Measurements from ENCODE around the gene TP73. TPM values are rescaled to one million over a fixed set of nuclear protein-coding genes. Genes with fewer than 3 reads are reported as not detected.

Gene TP73
- total RNA-seq, 2 donors from 2014 or later = 0.29 to 0.42 TPM

DNA sequence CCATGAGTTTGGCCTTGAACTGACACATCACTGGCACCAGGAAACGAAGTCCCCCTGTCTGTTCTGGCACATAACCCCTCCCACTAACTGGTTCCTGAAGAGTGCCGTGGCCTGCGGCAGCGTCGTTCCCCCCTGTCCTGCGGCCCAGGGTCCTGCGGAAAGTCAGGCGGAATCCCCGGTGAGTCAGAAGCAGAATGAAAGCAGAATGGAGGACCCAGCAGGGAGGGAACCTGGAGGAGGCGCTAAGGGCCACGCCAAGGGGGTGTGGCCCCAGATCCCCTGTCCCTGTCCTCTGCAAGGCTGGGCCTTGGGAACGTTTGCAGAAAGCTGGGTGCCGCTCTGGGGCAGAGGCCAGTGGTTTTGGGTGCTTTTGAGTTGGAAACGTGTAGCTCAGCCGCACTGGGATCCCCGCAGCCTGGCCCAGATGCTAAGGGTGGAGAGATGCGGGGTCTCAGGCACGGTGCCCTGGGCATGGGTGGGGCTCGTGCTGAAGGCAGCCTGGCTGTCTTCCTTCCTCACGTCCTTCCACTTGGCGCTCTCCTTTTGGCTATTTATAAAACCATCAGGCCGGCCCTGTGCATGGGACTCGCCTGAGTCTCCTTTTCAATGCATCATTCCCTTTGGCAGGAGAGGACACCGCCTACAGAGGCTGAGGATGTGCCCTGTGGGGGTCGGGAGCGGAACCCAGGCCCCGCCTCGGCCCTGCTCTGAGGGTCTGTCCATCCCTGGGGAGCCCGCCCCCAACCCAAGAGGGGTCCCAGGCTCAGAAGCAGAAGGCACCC lies 36.2 kb downstream of the TP73 start:
- H3K27me3 ChIP-seq = no peaks in the 10 kb centered on the region
- H3K4me3 ChIP-seq = no peak overlapping the region
- no peaks in the 10 kb centered on the region for H3K9me3 ChIP-seq
- H3K9ac ChIP-seq (ENCODE audit: low read depth in 2 of 2, low read length in 2 of 2) = no peak overlapping the region
- TF ChIP-seq, protein P1, sequence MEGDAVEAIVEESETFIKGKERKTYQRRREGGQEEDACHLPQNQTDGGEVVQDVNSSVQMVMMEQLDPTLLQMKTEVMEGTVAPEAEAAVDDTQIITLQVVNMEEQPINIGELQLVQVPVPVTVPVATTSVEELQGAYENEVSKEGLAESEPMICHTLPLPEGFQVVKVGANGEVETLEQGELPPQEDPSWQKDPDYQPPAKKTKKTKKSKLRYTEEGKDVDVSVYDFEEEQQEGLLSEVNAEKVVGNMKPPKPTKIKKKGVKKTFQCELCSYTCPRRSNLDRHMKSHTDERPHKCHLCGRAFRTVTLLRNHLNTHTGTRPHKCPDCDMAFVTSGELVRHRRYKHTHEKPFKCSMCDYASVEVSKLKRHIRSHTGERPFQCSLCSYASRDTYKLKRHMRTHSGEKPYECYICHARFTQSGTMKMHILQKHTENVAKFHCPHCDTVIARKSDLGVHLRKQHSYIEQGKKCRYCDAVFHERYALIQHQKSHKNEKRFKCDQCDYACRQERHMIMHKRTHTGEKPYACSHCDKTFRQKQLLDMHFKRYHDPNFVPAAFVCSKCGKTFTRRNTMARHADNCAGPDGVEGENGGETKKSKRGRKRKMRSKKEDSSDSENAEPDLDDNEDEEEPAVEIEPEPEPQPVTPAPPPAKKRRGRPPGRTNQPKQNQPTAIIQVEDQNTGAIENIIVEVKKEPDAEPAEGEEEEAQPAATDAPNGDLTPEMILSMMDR (IDR thresholded peaks at IDR 0.05) = no peak
- no peaks in the 10 kb centered on the region for H3K36me3 ChIP-seq
- intact Hi-C loops (cut with DNase I) = no loop called here
- H3K27ac ChIP-seq = no peak overlapping the region
- H3K4me1 ChIP-seq = no peaks in the 10 kb centered on the region
- no peak for DNase-seq

DNA sequence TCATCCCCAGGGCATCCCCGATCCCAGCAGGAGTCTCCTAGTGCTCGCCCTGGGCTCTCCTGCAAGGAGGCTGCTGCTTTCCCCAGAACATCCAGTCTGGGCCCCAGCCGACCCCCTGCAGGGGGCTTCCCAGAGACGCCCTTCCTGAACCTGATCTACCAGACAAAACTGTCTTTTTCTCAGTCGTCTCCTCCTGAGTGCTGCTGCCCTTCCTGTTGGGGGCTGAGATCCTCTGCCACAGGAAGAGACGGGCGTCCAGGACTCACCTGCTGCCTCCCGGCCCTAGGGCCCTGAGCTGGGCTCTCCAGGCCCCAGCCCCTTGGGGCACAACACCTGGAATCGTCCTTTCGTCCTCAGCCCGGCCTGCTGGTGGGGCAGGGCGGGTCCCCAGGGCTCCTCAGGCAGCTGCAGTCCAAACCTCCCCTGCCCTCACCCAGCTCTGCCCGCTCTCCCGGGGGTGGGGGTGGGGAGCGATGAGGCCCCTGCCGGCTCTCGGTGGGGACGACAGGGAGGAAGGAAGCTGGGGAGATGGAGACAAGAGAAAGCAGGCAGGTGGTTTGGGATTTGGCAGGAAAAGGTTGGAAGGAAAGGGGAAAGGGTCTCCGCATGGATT lies 36.9 kb downstream of the TP73 start:
- intact Hi-C loops (cut with DNase I) = no loop called here
- Histone ChIP-seq H3K9ac (ENCODE audit: low read depth in 2 of 2, low read length in 2 of 2) (no peak overlapping the region), H3K4me1 (no peaks in the 10 kb centered on the region), H3K27me3 (no peaks in the 10 kb centered on the region), H3K27ac (no peak overlapping the region), H3K36me3 (no peaks in the 10 kb centered on the region), H3K9me3 (no peaks in the 10 kb centered on the region), H3K4me3 (no peak overlapping the region)
- TF ChIP-seq, protein P1 (IDR thresholded peaks at IDR 0.05) = no peak
- no peak for DNase-seq

DNA sequence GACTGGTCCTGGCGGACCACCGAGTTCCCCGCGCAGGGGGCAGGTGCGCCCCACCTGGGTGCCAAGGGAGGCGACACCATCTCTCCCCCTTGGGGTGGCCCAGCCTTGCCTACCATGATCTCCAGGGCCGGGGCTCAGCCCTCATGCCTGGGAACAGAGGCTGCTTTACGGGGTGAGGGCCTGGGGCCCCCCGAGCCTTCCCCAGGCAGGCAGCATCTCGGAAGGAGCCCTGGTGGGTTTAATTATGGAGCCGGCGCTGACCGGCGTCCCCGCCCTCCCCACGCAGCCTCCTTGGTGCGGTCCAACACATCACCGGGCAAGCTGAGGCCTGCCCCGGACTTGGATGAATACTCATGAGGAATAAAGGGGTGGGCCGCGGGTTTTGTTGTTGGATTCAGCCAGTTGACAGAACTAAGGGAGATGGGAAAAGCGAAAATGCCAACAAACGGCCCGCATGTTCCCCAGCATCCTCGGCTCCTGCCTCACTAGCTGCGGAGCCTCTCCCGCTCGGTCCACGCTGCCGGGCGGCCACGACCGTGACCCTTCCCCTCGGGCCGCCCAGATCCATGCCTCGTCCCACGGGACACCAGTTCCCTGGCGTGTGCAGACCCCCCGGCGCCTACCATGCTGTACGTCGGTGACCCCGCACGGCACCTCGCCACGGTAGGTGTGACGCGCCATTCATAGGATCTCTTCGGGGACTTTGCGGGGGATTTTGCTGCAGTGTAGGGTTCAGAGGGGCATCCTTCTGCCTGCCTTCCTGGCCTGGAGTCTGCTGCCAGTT lies 38.2 kb downstream of the TP73 start:
- no peaks in the 10 kb centered on the region for H3K36me3 ChIP-seq
- no peak for DNase-seq
- intact Hi-C loops (cut with DNase I) = no loop called here
- no peak overlapping the region for H3K4me3 ChIP-seq
- TF ChIP-seq, protein P1 (IDR thresholded peaks at IDR 0.05) = no peak
- H3K4me1 ChIP-seq = no peaks in the 10 kb centered on the region
- H3K9ac ChIP-seq (ENCODE audit: low read depth in 2 of 2, low read length in 2 of 2) = no peak overlapping the region
- no peaks in the 10 kb centered on the region for H3K9me3 ChIP-seq
- no peaks in the 10 kb centered on the region for H3K27me3 ChIP-seq
- no peak overlapping the region for H3K27ac ChIP-seq

DNA sequence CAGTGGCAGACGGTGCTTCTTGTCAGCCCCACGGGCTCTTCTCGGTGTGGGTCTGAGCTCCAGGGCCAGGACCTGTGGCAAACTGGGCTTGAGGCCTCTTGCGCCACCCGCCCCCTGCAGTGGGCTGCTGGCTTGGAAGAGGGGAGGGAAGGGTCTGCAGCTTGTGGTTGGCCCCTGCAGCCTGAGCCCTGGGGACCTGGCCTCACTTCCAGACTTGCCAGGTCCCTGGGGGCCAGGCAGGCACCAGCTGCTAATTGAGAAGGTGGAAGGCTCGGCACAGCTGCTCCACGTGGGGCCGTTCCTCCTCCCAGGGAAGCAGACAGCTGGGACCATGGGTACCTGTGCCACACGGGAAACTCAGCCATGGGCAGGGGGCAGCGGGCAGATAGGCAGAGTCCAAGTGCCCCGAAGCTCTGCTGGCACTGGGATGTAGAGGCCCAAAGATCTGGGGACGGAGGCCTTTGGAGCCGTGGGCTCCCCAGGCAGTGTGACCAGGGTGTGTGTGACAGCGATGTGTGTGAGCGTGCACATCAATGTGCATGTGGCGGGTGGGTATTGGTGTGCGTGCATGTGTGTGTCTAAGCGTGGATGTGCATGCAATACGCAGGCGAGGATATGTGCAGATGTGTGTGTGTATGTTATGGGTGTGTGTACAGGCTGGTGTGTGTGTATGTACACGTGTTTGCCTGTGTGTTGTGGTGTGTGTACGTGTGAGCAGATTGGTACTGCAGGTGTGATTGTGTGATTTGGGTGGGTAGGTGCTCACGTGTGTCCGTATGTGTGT lies 39.3 kb downstream of the TP73 start:
- TF ChIP-seq, protein P1 (IDR thresholded peaks at IDR 0.05) = no peak
- Histone ChIP-seq H3K27me3 (no peaks in the 10 kb centered on the region), H3K4me3 (no peak overlapping the region)

DNA sequence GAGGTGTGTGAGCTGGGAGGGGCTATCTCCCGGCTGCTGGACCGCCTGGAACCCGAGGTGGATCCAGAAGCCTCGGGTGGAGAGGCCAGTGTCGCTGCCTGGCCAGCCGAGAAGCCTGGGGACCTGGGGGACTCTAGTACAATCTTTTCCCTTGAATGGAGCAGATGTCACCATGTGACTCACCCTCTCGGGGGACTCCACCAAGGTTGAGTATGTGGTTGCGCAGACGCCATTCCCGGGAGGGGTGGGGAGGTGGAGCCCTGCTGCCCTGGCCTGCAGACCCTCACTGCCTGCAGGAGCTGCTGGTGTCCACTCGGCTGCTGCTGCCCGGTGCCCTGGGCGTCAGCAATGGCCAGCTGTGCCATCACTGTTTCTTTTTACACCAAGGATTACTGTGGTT lies 40.3 kb downstream of the TP73 start:
- no peaks in the 10 kb centered on the region for H3K4me1 ChIP-seq
- H3K36me3 ChIP-seq = no peaks in the 10 kb centered on the region
- H3K9me3 ChIP-seq = no peaks in the 10 kb centered on the region
- H3K27me3 ChIP-seq = no peaks in the 10 kb centered on the region
- no peak overlapping the region for H3K27ac ChIP-seq
- no peak overlapping the region for H3K9ac ChIP-seq (ENCODE audit: low read depth in 2 of 2, low read length in 2 of 2)
- intact Hi-C loops (cut with DNase I) = no loop called here
- TF ChIP-seq, protein P1 (IDR thresholded peaks at IDR 0.05) = no peak
- no peak for DNase-seq
- no peak overlapping the region for H3K4me3 ChIP-seq

More for the DNA sequence above, 39.3 kb downstream of the TP73 start:
- H3K9me3 ChIP-seq = no peaks in the 10 kb centered on the region
- H3K9ac ChIP-seq (ENCODE audit: low read depth in 2 of 2, low read length in 2 of 2) = no peak overlapping the region
- no peak overlapping the region for H3K27ac ChIP-seq
- no peaks in the 10 kb centered on the region for H3K36me3 ChIP-seq
- intact Hi-C loops (cut with DNase I) = no loop called here
- H3K4me1 ChIP-seq = no peaks in the 10 kb centered on the region
- DNase-seq = no peak

All from colonic mucosa (tissue), 4 donors.